ENCODE measurements around the gene MYZAP. TPM values are rescaled to one million over a fixed set of nuclear protein-coding genes. Genes with fewer than 3 reads are reported as not detected.

The MYZAP gene
- polyA plus RNA-seq, 1 of the 3 experiments (the other 2 are of a cell fraction), result 0.07 TPM

DNA sequence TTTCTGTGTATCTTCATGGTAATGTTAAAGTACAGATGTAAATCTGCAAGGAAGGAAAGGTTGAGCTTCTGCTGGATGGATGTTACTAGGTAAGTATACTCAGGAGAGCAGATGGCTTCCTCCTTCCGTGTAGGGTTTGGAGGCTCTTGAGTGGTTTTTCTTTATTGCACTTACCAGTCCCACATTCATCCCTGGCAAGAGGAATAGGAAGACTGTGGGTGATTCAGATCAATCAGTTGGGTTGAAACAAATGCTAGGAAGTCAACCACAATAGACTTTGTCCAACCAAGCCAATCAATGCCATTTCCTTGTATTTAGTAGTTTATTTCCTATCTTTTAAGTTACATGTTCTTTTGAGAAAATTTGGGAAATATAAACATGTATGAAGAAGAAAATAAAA lies 26.6 kb downstream of the MYZAP start:
- Histone ChIP-seq H4K20me1 (ENCODE audit: insufficient read depth) (no peaks in the 10 kb centered on the region), H3K4me1 (ENCODE audit: control insufficient read depth in 1 of 2, insufficient read depth in 2 of 2, low read depth in 1 of 2, low read length in 1 of 2) (no peaks in the 10 kb centered on the region), H3K9me3 (no peaks in the 10 kb centered on the region), H3F3A (replicated peaks; ENCODE audit: insufficient read depth) (no peaks in the 10 kb centered on the region), H3K79me2 (ENCODE audit: insufficient read depth) (no peaks in the 10 kb centered on the region), H3K9me2 (no peaks in the 10 kb centered on the region), H3K27me3 (ENCODE audit: insufficient read depth) (no peaks in the 10 kb centered on the region), H3K36me3 (replicated peaks in 1 of 2; ENCODE audit: control insufficient read depth in 1 of 2, insufficient read depth in 2 of 2, low read length in 1 of 2) (no peaks in the 10 kb centered on the region), H3K4me2 (no peak overlapping the region), H3K27ac (ENCODE audit: low read depth in 2 of 2, low read length in 1 of 2) (no peak overlapping the region), H3K4me3 (ENCODE audit: low read depth in 2 of 2, low read length in 1 of 2) (no peak overlapping the region), H2AFZ (ENCODE audit: low read depth) (no peak overlapping the region), H3K9ac (no peak overlapping the region)
- TF ChIP-seq RFX5 (IDR thresholded peaks at IDR 0.05; ENCODE audit: low read length), result no peak
- ChIA-PET CTCF (interaction anchor here (0.6 to 1.4 kb wide), 3 partner anchors 25 to 565 kb away, joined by 3 to 5 read pairs (median 3); no protein-coding TSS in a partner anchor), POLR2A (no interaction called here)
- no peak for DNase-seq
- 71% methylated on average over 1 of the region's 1 CpG for whole genome bisulfite sequencing (ENCODE audit: low lambda C conversion rate)

DNA sequence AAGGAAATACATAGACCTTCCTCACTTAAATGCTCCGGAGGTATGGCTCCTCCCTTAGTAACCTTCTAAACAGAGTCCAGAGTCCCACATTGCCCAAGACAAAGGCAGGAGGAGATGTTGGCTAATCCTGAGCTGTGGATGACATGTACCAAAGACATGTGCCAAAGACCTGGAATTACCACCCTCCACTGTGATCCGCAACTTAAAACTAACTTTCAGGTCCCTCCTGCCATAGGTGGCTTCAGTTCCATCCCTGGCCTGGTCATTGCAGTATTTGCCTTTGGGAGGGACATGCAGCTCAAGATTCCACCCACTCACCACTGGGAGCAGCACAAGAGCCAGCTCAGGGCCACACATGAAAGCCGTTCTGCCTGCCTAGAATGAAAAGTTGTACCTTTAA lies 28.0 kb downstream of the MYZAP start:
- Histone ChIP-seq H3K27me3 (ENCODE audit: insufficient read depth) (no peaks in the 10 kb centered on the region), H3K9me3 (no peaks in the 10 kb centered on the region), H3K9me2 (no peaks in the 10 kb centered on the region), H3K4me3 (ENCODE audit: low read depth in 2 of 2, low read length in 1 of 2) (no peak overlapping the region), H3K4me1 (ENCODE audit: control insufficient read depth in 1 of 2, insufficient read depth in 2 of 2, low read depth in 1 of 2, low read length in 1 of 2) (no peaks in the 10 kb centered on the region), H3K4me2 (no peak overlapping the region), H4K20me1 (ENCODE audit: insufficient read depth) (no peaks in the 10 kb centered on the region), H3K79me2 (ENCODE audit: insufficient read depth) (no peaks in the 10 kb centered on the region), H3K27ac (ENCODE audit: low read depth in 2 of 2, low read length in 1 of 2) (no peak overlapping the region), H3K9ac (no peak overlapping the region), H3F3A (replicated peaks; ENCODE audit: insufficient read depth) (no peaks in the 10 kb centered on the region), H2AFZ (ENCODE audit: low read depth) (no peak overlapping the region), H3K36me3 (replicated peaks in 1 of 2; ENCODE audit: control insufficient read depth in 1 of 2, insufficient read depth in 2 of 2, low read length in 1 of 2) (no peaks in the 10 kb centered on the region)
- ChIA-PET POLR2A (no interaction called here), CTCF (interaction anchor here (0.9 to 1.6 kb wide), 4 partner anchors 10 to 241 kb away, joined by 3 to 4 read pairs (median 3); no protein-coding TSS in a partner anchor)
- 67% methylated on average over 3 of the region's 3 CpGs for WGBS (ENCODE audit: low lambda C conversion rate)
- DNase-seq, result no peak
- TF ChIP-seq, protein P1, sequence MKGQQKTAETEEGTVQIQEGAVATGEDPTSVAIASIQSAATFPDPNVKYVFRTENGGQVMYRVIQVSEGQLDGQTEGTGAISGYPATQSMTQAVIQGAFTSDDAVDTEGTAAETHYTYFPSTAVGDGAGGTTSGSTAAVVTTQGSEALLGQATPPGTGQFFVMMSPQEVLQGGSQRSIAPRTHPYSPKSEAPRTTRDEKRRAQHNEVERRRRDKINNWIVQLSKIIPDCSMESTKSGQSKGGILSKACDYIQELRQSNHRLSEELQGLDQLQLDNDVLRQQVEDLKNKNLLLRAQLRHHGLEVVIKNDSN (IDR thresholded peaks at IDR 0.05; ENCODE audit: borderline replicate concordance, low read depth), result no peak
- TF ChIP-seq FOSL2 (IDR thresholded peaks at IDR 0.05; ENCODE audit: borderline replicate concordance, low read depth) (no peak), NRF1 (IDR thresholded peaks at IDR 0.05; ENCODE audit: low read depth, low read length) (no peak), YY1 (IDR thresholded peaks at IDR 0.05; ENCODE audit: low read depth) (no peak), JUND (IDR thresholded peaks at IDR 0.05) (no peak), FOXJ3 (CRISPR knock-in tag; IDR thresholded peaks at IDR 0.05) (no peak), POLR2AphosphoS5 (IDR thresholded peaks at IDR 0.05; ENCODE audit: low read depth, low read length) (no peak), SIN3A (IDR thresholded peaks at IDR 0.05; ENCODE audit: borderline replicate concordance, low read depth, low read length) (no peak), MXI1 (IDR thresholded peaks at IDR 0.05; ENCODE audit: low read depth, low read length) (no peak), TAF1 (IDR thresholded peaks at IDR 0.05; ENCODE audit: borderline replicate concordance, low read depth, low read length) (no peak), TCF12 (IDR thresholded peaks at IDR 0.05) (no peak)

DNA sequence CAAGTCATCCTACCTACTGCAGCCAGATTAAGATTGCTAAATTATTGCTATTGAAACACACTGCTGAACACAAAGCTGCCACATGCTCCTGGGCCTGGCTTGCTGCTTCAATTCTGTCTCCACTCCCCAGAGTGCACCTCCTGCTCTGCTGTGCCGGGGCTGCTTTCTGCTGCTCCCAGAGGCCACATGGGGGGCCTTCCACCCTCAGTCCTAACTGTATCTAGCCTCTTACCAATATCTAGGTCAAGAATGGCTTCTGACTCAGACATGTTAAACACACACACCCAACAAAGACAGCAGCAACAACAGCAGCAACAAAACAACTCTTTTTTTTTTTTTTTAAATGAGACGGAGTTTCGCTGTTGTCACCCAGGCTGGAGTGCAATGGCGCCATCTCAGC lies 33.0 kb downstream of the MYZAP start:
- Histone ChIP-seq H3F3A (replicated peaks; ENCODE audit: insufficient read depth) (no peaks in the 10 kb centered on the region), H3K9me3 (no peaks in the 10 kb centered on the region), H3K27ac (ENCODE audit: low read depth in 2 of 2, low read length in 1 of 2) (no peak overlapping the region), H4K20me1 (ENCODE audit: insufficient read depth) (no peaks in the 10 kb centered on the region), H3K27me3 (ENCODE audit: insufficient read depth) (no peaks in the 10 kb centered on the region), H3K36me3 (replicated peaks in 1 of 2; ENCODE audit: control insufficient read depth in 1 of 2, insufficient read depth in 2 of 2, low read length in 1 of 2) (no peaks in the 10 kb centered on the region), H3K9me2 (no peaks in the 10 kb centered on the region), H3K79me2 (ENCODE audit: insufficient read depth) (no peaks in the 10 kb centered on the region), H3K4me1 (ENCODE audit: control insufficient read depth in 1 of 2, insufficient read depth in 2 of 2, low read depth in 1 of 2, low read length in 1 of 2) (peaks cover 0 to 16% of the 10 kb centered on the region in 2 experiments; a peak in 2 of 4 replicates), H3K4me2 (no peak overlapping the region), H3K4me3 (ENCODE audit: low read depth in 2 of 2, low read length in 1 of 2) (no peak overlapping the region), H2AFZ (ENCODE audit: low read depth) (no peak overlapping the region), H3K9ac (no peak overlapping the region)
- 85% methylated on average over 4 of the region's 4 CpGs for WGBS (ENCODE audit: low lambda C conversion rate)
- ChIA-PET POLR2A (no interaction called here), CTCF (no interaction called here)
- DNase-seq, result no peak
- TF ChIP-seq TCF12 (IDR thresholded peaks at IDR 0.05) (no peak), POLR2AphosphoS5 (IDR thresholded peaks at IDR 0.05; ENCODE audit: low read depth, low read length) (no peak), YY1 (IDR thresholded peaks at IDR 0.05; ENCODE audit: low read depth) (no peak), FOXM1 (IDR thresholded peaks at IDR 0.05; ENCODE audit: low read depth) (no peak)
- TF ChIP-seq, protein P2, sequence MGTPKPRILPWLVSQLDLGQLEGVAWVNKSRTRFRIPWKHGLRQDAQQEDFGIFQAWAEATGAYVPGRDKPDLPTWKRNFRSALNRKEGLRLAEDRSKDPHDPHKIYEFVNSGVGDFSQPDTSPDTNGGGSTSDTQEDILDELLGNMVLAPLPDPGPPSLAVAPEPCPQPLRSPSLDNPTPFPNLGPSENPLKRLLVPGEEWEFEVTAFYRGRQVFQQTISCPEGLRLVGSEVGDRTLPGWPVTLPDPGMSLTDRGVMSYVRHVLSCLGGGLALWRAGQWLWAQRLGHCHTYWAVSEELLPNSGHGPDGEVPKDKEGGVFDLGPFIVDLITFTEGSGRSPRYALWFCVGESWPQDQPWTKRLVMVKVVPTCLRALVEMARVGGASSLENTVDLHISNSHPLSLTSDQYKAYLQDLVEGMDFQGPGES (IDR thresholded peaks at IDR 0.05; ENCODE audit: low read depth, low read length), result no peak

Measured in SK-N-SH (cell line).